HS-27A (cell line): ENCODE measurements around the gene ZNF423.

ENCODE experiments used
- DNase-seq: peaks from one replicate; pipeline ENCODE4 v3.0.0-alpha.2; 2012; ENCODE audit warnings: low read depth, missing footprints

The ZNF423 gene

DNA sequence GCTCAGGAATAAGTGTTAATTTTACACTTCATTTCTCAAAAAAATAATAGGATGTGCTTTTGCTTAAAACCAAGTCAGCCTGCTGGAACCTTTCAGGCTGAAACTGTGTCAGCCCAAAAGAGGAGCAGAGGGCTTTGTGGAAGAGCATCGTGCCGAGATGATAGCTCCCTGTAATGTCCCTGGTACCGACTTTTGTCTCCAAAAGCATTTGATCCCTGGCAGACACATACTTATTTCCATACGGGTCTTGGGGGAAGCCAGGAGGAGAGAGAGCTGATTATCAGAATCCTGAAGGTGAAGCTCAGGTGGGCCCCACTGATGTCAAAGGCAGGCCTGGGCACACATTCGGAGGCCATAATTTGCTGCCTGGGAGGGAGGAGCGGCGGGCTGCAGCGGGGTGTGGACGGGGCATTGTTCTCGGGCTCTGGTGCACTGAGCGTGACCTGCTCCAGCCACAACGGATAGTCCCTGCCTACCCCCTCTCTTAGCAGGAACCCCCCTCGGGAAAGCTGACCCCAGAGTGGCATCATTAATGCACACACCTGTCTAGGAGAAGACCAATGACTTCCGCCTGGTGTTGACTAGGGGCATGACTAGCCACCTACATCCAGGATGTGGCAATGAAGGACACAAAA lies 326.4 kb downstream of the ZNF423 start:
- DNase-seq = no peak

- no peak for DNase-seq
These were observed 327.0 kb downstream of the ZNF423 start for GRCh38 chr16:49528866-49529288.

DNA sequence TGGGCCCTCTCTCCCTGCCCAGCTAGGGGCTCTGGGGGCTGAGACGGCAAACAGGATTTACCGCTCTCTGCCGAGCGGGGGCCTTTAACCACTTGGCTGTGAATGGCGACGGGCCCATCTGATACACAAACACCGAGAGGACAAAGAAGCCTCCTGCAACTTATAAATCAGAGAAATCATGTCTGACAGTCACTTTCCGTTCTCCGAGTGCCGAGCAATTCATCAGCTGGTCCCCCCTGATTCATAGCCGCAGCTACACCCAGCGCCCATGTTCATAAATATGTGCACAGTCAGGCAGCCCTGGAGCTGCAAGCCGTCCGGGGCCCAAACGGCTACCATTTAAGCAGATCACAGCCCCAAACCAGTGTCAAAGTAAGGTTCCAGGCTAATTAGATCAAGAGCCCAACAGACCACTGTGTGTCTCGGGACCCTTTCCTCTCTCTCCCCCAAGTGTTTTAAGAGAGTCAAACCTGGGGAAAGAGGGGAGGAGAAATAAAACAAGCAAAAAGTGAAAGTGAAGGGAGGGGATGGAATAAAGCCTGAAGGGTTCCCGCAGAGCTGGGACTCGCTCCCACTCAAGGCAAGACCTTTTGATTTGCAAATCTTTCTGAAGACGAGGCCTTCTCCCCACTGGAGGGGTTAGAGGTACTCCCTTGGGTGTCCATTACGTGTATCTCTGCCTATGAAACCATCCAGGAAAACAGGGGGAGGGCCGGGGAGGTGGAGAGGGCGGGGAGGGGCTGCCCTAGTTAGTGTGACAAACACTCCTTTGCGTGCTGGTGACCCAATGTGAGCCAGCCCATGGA lies 327.6 kb downstream of the ZNF423 start:
- no peak for DNase-seq

- DNase-seq = no peak
These were observed 328.3 kb downstream of the ZNF423 start for GRCh38 chr16:49527611-49528010.

DNA sequence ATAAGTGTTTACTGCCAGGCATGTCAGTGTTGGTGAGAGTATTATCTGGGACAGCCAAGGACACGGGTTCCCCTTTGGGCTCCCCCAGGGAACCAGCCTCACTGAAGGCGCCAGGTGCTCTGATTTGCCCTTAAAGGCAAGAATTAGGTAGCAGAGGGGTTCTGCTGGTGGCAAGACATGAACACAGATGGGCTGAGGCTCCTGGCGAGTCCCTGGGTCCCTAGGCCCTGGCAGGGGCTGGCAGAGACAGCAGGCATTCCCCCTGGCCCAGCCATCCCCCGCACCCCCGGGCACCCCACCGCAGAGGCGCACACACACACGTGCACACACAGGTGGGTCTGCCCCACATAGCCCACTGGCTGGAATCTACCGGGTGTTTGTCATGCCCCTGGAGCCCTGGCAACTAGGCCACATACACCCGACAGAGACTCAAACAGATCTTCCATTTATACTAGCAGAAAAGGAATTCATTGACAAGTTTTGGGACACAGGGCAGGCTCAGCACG lies 329.0 kb downstream of the ZNF423 start:
- DNase-seq = no peak

- DNase-seq = no peak
These were observed 331.0 kb downstream of the ZNF423 start for GRCh38 chr16:49524947-49525315.

- no peak for DNase-seq
These were observed 331.5 kb downstream of the ZNF423 start for GRCh38 chr16:49524216-49524946.

DNA sequence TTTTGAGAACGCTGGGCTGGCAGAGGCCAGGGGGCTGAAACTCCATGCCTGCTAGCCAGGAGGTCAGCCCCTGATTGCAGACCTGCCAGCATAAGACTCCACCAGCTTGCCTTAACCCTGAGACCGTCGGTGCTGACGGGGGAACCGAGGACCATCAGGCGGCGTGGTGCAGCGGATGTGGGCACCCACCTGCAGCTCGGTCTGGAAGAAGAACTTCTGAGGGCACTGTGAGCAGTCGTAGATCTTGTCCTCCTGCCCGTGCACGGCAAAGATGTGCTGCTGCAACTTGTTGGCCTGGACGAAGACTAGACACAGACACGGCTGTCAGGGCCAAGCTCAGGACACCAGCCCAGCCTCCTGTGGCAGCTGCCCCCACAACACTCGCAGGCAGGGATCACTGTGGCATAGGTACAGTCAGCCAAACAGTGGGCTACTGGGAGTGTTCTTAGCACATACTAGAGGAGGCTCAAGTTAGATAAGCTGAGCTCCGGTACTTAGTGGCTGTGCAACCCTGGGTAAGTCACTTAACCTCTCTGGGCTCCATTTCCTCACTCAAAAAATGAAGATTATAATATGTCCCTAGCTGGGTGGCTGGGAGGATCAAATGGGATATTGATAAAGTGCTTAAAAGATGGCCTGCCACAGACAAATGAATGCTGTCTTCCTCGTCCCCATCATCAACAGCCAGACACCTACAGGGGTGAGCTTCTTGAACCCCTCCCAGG lies 332.3 kb downstream of the ZNF423 start:
- no peak for DNase-seq

DNA sequence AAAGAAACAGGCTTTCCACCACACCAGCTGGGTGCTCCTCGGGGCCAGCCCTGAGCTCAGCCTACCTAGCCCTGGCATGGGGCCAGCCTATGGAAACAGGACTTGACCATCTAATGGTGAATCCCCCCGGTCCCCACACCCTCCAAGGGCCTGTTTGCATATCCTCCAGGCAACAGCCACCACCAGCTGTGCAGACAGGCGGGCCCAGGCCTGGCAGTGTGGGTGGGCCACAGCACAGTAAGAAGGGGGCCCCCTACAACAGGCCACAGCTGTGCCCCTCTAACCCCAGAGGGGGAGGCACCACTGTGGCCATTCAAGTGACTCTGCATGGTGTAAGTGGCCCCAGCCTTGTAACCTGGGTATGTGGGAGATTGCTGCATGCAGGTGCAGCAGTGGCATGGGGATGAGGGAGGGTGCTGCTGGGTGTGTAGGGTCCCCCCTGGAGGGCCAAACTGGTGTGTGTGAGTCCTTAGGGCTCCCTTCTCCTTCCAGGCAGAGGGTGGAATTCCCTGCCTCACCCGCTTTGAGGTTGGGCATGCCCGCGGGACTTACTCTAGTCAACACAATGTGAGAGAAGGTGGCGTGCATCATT lies 334.1 kb downstream of the ZNF423 start:
- no peak for DNase-seq

GRCh38 chr16:49520492-49521038 lies 335.3 kb downstream of the ZNF423 start:
- DNase-seq = no peak

GRCh38 chr16:49519741-49520140 lies 336.2 kb downstream of the ZNF423 start:
- no peak for DNase-seq

DNA sequence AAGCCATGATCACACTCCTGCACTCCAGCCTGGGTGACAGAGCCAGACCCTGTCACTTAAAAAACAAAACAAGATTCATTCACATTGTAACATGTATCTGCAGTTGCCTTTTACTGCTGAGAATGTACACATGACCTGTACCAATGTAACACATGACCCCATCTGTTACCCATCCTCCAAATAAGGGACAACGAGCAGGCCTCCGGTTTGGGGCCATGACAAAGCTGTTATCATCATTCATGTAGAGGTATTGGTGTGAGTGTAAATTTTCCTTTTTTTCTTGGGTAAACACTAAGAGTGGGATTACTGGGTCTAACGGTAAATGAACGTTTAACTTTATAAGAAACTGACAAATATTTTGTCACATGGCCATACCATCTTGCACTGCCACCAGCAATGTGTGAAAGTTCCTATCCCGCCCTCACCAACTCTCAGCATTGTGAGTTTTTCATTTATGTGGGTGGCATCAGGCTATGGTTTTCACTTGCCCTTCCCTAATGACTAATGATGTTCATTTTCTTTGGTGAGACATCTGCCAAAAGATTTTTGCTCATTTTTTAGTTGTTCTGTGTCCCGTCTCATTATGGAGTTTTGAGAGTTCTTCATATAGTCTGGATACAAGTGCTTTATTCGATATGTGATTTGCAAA lies 336.8 kb downstream of the ZNF423 start:
- DNase-seq = no peak

DNA sequence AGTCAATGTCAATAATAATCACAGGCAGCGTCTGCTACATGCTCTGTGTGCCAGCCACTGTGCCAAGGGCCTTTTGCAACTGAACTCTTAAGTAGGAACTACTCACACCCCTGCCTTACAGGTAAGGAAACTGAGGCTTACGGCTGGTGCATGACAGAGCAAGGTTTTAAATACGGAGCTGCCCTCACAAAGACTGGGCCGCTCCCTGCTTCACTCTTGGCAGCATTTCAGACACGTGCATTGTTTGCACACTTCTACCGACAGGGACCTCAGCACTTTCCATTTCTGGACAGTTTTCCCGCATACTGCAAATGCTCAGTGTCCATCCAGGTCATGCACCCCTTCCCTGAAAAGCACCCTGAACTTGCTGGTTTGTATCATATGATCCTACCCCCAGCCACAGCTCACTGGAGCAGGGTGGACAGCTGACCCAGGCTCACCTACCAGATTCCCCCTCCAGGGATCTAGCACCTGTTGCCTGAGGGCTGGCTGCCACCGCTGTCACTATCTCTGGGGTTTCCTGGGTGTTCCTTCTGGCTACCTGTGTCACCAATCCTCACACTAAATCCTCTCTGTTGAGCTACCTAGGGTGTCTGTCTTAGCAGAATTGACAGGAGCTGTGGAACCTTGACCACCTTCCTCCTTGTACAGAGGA lies 339.4 kb downstream of the ZNF423 start:
- no peak for DNase-seq

DNA sequence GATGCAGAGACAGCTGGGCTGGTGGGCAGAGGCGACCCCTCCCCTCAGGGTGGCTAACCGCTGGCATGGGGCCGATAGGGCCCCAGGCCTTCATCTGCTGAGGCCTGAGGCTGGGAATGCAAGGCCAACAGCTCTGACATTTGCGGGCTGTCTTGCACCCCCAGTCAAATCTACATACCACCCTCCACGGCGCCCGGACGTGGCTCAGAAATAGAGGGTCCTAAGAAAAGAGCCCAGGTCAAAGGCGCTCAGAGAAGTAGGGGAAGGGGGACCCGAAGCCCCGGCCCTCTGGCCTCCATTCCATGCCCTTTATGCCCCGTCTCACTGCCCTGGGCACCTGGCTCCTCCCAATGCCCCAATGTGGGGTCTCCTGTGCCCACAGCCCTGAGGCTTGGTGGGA lies 340.1 kb downstream of the ZNF423 start:
- no peak for DNase-seq

DNA sequence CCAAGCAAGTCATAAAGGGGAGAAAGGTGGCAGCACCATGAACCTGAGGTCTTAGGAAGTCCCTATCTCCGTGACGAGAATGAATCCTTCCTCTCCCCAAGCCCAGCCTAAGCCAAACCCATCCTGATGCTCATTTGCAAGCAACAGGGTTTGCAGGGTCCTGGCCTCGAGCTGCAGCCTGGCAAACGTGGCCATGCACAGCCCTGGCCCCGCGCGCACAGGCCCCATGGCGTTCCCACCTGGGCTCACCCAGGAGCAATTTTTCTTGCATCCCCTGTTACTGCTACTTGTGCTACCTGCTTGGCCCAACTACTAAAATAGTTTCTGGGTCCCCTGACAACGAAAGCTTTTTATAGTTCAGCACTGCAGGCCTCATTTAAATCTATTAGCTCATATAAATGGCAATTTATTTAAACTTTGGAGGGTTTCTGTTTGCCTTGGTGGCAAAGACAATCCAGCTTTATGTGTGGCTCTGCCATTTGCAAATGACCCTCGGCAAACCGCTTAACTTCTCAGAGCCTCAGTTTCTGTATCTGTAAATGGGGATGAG lies 340.8 kb downstream of the ZNF423 start:
- DNase-seq = no peak

GRCh38 chr16:49514073-49514980 lies 341.6 kb downstream of the ZNF423 start:
- no peak for DNase-seq

DNA sequence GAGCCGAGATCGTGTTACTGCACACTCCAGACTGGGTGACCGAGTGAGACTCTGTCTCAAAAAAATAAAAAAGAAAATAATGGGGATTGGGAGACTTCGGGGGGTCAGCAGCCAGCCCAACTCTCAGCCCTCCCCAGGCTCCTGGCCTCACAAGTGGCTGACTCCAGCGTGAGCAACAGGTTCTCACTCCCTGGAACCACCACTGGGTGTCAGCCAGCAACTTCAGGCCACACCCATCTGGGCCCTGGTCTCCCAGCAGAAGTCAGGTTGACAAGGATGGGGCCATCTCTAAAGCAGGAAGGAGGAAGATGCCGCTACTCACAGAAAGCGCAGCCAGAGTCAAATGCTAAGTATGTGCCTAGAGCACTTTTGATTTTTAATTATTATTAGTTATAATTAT lies 342.9 kb downstream of the ZNF423 start:
- no peak for DNase-seq

DNA sequence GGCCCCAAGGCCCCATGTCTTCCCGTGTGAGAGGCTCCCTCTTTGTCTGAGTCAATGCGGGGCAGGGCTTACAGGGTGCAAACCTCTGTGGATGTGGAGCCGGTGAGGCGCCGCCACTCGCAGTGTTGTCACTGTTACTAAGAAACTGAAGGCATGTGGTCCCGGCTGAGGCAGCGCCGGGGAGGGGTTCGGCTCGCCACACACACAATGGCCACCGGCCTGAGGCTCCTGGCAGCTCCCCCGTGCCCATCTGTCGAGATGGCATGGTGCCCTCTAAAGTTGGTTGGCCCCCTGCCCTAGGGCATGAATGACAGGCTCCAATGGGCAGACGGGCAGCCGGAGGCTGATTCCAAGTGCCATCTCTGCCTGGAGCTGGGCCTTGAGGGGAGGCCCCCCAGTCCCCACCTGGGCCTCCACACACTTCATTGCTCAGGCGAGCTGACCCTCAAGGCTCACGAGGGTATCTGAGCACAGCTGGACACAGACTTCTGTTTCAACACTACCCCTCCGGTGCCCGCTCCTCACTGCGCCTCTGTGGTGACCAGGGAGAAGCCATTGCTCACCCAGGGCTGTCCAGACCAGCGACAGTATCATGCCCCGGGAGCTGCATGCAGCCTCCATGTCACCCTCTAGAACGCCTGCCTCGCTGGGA lies 345.1 kb downstream of the ZNF423 start:
- DNase-seq = no peak

GRCh38 chr16:49510141-49510540 lies 345.8 kb downstream of the ZNF423 start:
- no peak for DNase-seq
